SK-N-SH (cell line): ENCODE measurements around the gene RYR3. TPM values are rescaled to one million over a fixed set of nuclear protein-coding genes. Genes with fewer than 3 reads are reported as not detected.

Experiments used
- CTCF ChIA-PET: fragments of 300-600, 350-600 bp; formaldehyde crosslinking; extraction: SDS; loops from one replicate; lab custom pipeline; 2021; lab: Yijun Ruan, JAX
- POLR2A ChIA-PET: fragments of 350-600 bp; sonication (Branson Sonifier 250); formaldehyde crosslinking; extraction: SDS; loops from one replicate; lab custom pipeline; 2020; ENCODE audit warnings: antibody characterized with exemption, inconsistent platforms; lab: Yijun Ruan, JAX
- DNase-seq: peaks from one replicate; pipeline ENCODE4 v3.0.0; 2012
- H2AFZ ChIP-seq: fragments of 200-600 bp; sonication (generic); 2 replicates; pipeline ENCODE4 v1.8.1; 2016; ENCODE audit warnings: antibody characterized with exemption, mild to moderate bottlenecking, low read depth
- H3F3A ChIP-seq: fragments of 200-600 bp; sonication (generic); replicated peaks from 2 replicates; pipeline ENCODE3; 2016; ENCODE audit warnings: antibody characterized with exemption, mild to moderate bottlenecking; ENCODE audit not compliant: insufficient read depth
- H3K27ac ChIP-seq, 2 experiments: fragments of 200-500 bp in 1 of 2; fragments of 200-600 bp in 1 of 2; sonication (Bioruptor generic) in 1 of 2; sonication (generic), shearing (Covaris generic) in 1 of 2; 2 replicates each; pipeline versions ENCODE4 v1.5.1 to v1.6.1; 2014 to 2016; ENCODE audit warnings: low read depth in 2 of 2, inconsistent platforms in 1 of 2, low read length in 1 of 2, mild to moderate bottlenecking in 1 of 2, mixed read lengths in 1 of 2
- H3K27me3 ChIP-seq: fragments of 200-600 bp; sonication (generic), shearing (Covaris generic); 2 replicates; pipeline ENCODE4 v1.6.1; 2016; ENCODE audit warnings: mixed run types; ENCODE audit not compliant: insufficient read depth
- H3K36me3 ChIP-seq, 2 experiments: fragments of 200-500 bp in 1 of 2; fragments of 200-600 bp in 1 of 2; sonication (Bioruptor generic) in 1 of 2; sonication (generic) in 1 of 2; replicated peaks in 1 of 2; 2 replicates each; pipeline versions ENCODE3 to v1.5.1; 2014 to 2016; ENCODE audit warnings: low read length in 1 of 2, mild to moderate bottlenecking in 1 of 2; ENCODE audit not compliant: insufficient read depth in 2 of 2, control insufficient read depth in 1 of 2
- H3K4me1 ChIP-seq, 2 experiments: fragments of 200-500 bp in 1 of 2; fragments of 200-600 bp in 1 of 2; sonication (Bioruptor generic) in 1 of 2; sonication (generic), shearing (Covaris generic) in 1 of 2; 2 replicates each; pipeline versions ENCODE4 v1.5.1 to v1.6.1; 2014 to 2016; ENCODE audit warnings: low read depth in 1 of 2, low read length in 1 of 2, mixed run types in 1 of 2; ENCODE audit not compliant: insufficient read depth in 2 of 2, control insufficient read depth in 1 of 2
- H3K4me2 ChIP-seq: fragments of 200-600 bp; sonication (generic), shearing (Covaris generic); 2 replicates; pipeline ENCODE4 v1.6.1; 2017; ENCODE audit warnings: mixed run types
- H3K4me3 ChIP-seq, 2 experiments: fragments of 200-500 bp in 1 of 2; fragments of 200-600 bp in 1 of 2; sonication (Bioruptor generic) in 1 of 2; sonication (generic), shearing (Covaris generic) in 1 of 2; 2 replicates each; pipeline versions ENCODE4 v1.5.1 to v1.8.1; 2014 to 2016; ENCODE audit warnings: low read depth in 2 of 2, inconsistent platforms in 1 of 2, low read length in 1 of 2, mild to moderate bottlenecking in 1 of 2, mixed read lengths in 1 of 2, moderate library complexity in 1 of 2
- H3K79me2 ChIP-seq: fragments of 200-600 bp; sonication (generic); 2 replicates; pipeline ENCODE4 v1.8.1; 2017; ENCODE audit warnings: mild to moderate bottlenecking; ENCODE audit not compliant: insufficient read depth
- H3K9ac ChIP-seq: fragments of 200-600 bp; sonication (generic); 2 replicates; pipeline ENCODE4 v1.6.1; 2017; ENCODE audit warnings: mixed run types
- H3K9me2 ChIP-seq: fragments of 200-600 bp; sonication (generic); 2 replicates; pipeline ENCODE4 v1.6.1; 2017; ENCODE audit warnings: mixed run types
- H3K9me3 ChIP-seq: fragments of 200-600 bp; sonication (generic); 2 replicates; pipeline ENCODE4 v1.6.1; 2017; ENCODE audit warnings: mixed run types, mild to moderate bottlenecking, moderate library complexity
- H4K20me1 ChIP-seq: fragments of 200-600 bp; sonication (generic); 2 replicates; pipeline ENCODE4 v1.6.1; 2017; ENCODE audit warnings: mild to moderate bottlenecking, mixed run types; ENCODE audit not compliant: insufficient read depth
- CHD2 ChIP-seq: fragments of 150-350 bp; IDR thresholded peaks from 2 replicates; pipeline ENCODE4 v1.6.1; 2018; ENCODE audit warnings: low read length; ENCODE audit not compliant: partially characterized antibody
- ELF1 ChIP-seq: IDR thresholded peaks from 2 replicates; pipeline ENCODE4 v1.4.0; 2012
- EP300 ChIP-seq, 2 experiments: IDR thresholded peaks; 2 replicates each; pipeline versions ENCODE4 v1.4.0 to v1.6.1; 2012; ENCODE audit warnings: borderline replicate concordance in 1 of 2, low read depth in 1 of 2, low read length in 1 of 2
- EZH2phosphoT487 ChIP-seq: fragments of 200-600 bp; sonication (generic); IDR thresholded peaks from 2 replicates; pipeline ENCODE4 v1.6.1; 2017; ENCODE audit warnings: low read depth, mixed run types, mild to moderate bottlenecking, antibody characterized with exemption, moderate library complexity, borderline replicate concordance
- FOSL2 ChIP-seq: IDR thresholded peaks from 2 replicates; pipeline ENCODE4 v1.4.0; 2012; ENCODE audit warnings: low read depth, mild to moderate bottlenecking, moderate library complexity, borderline replicate concordance
- FOXJ3 ChIP-seq: sonication (generic); formaldehyde crosslinking; IDR thresholded peaks from 2 replicates; pipeline ENCODE4 v1.5.1; 2020; ENCODE audit warnings: mild to moderate bottlenecking, missing genetic modification reagents
- FOXM1 ChIP-seq: IDR thresholded peaks from 2 replicates; pipeline ENCODE4 v1.4.0; 2012; ENCODE audit warnings: low read depth, mild to moderate bottlenecking
- GABPA ChIP-seq: IDR thresholded peaks from 2 replicates; pipeline ENCODE4 v1.4.0; 2012; ENCODE audit warnings: low read depth, mild to moderate bottlenecking
- JUND ChIP-seq: IDR thresholded peaks from 2 replicates; pipeline ENCODE4 v1.4.0; 2012
- MAX ChIP-seq: IDR thresholded peaks from 2 replicates; pipeline ENCODE4 v1.4.0; 2012; ENCODE audit warnings: low read depth
- MEF2A ChIP-seq: IDR thresholded peaks from 2 replicates; pipeline ENCODE4 v1.4.0; 2012; ENCODE audit warnings: low read depth, borderline replicate concordance
- MXI1 ChIP-seq: IDR thresholded peaks from 2 replicates; pipeline ENCODE4 v1.6.1; 2012; ENCODE audit warnings: mild to moderate bottlenecking, low read depth, low read length, improper control_type of control experiment
- NFIC ChIP-seq: IDR thresholded peaks from 2 replicates; pipeline ENCODE4 v1.4.0; 2012; ENCODE audit warnings: borderline replicate concordance
- NRF1 ChIP-seq: IDR thresholded peaks from 2 replicates; pipeline ENCODE4 v1.6.1; 2012; ENCODE audit warnings: low read depth, mild to moderate bottlenecking, low read length
- RAD21 ChIP-seq: IDR thresholded peaks from 2 replicates; pipeline ENCODE4 v1.6.1; 2012; ENCODE audit warnings: mild to moderate bottlenecking, low read length
- RFX5 ChIP-seq: IDR thresholded peaks from 2 replicates; pipeline ENCODE4 v1.6.1; 2012; ENCODE audit warnings: mild to moderate bottlenecking, improper control_type of control experiment, low read length
- SMC3 ChIP-seq: IDR thresholded peaks from 2 replicates; pipeline ENCODE4 v1.6.1; 2012; ENCODE audit warnings: low read depth, low read length, improper control_type of control experiment
- TAF1 ChIP-seq: IDR thresholded peaks from 2 replicates; pipeline ENCODE4 v1.6.1; 2012; ENCODE audit warnings: low read depth, mild to moderate bottlenecking, low read length, moderate library complexity, borderline replicate concordance
- YY1 ChIP-seq: IDR thresholded peaks from 2 replicates; pipeline ENCODE4 v1.4.0; 2012; ENCODE audit warnings: low read depth, mild to moderate bottlenecking
- WGBS: methylation state at CpG from one replicate; pipeline ENCODE4 v1.1.6; 2017; ENCODE audit warnings: low lambda C conversion rate; 5-methylcytosine and 5-hydroxymethylcytosine counted together
- polyA plus RNA-seq, 3 experiments: library from polyadenylated mRNA; depleted of rRNA; stranded (reverse); fragments of >200 nt; gene quantifications; 2 replicates each; pipeline ENCODE4 v1.2.3, GENCODE V29; 2012
- TF ChIP-seq, protein P1 (sequence below): IDR thresholded peaks from 2 replicates; pipeline ENCODE4 v1.4.0; 2012; ENCODE audit warnings: low read depth, borderline replicate concordance
- TF ChIP-seq, protein P2 (sequence below): fragments of 150-350 bp; IDR thresholded peaks from 2 replicates; pipeline ENCODE4 v1.6.1; 2017; ENCODE audit warnings: antibody characterized with exemption, low read length, low read depth, borderline replicate concordance
- TF ChIP-seq, protein P3 (sequence below): fragments of 200-600 bp; sonication (generic); IDR thresholded peaks from 2 replicates; pipeline ENCODE4 v1.6.1; 2017; ENCODE audit warnings: antibody characterized with exemption, mild to moderate bottlenecking, moderate library complexity

RYR3 gene
- polyA plus RNA-seq, 1 of the 3 experiments (the other 2 are of a cell fraction), result 0.02 TPM

DNA sequence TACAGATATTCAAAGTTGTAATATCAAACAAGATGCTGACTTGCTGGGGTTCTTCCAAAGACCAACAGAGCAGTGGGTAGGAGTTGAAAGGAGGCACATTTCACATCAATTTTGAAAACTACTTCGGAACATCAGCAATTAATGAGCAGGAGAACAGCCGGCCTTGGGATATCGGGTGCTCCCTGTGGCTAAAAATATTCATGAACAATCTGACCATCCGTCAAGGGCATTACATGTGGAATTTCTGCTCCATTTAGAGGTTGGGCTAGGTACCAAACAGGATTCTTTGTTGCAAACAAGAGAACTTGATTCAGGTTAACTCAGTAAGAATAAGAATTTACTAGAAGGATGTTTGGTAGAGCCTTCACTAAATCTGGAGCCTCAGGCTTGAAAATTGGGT lies 223.9 kb downstream of the RYR3 start:
- Histone ChIP-seq H3K36me3 (no peaks in the 10 kb centered on the region), H3K79me2 (no peaks in the 10 kb centered on the region), H3K27ac (no peak overlapping the region), H2AFZ (no peak overlapping the region), H3K4me3 (no peak overlapping the region), H3K9me2 (no peaks in the 10 kb centered on the region), H3K9ac (no peak overlapping the region), H3K4me1 (no peaks in the 10 kb centered on the region), H4K20me1 (no peaks in the 10 kb centered on the region), H3K27me3 (no peaks in the 10 kb centered on the region; the same call in 1 of the 2 replicates), H3K4me2 (no peak overlapping the region), H3K9me3 (no peaks in the 10 kb centered on the region), H3F3A (no peaks in the 10 kb centered on the region)
- 57% methylated on average over 4 of the region's 4 CpGs for WGBS
- no peak for TF ChIP-seq MAX
- TF ChIP-seq, protein P1, sequence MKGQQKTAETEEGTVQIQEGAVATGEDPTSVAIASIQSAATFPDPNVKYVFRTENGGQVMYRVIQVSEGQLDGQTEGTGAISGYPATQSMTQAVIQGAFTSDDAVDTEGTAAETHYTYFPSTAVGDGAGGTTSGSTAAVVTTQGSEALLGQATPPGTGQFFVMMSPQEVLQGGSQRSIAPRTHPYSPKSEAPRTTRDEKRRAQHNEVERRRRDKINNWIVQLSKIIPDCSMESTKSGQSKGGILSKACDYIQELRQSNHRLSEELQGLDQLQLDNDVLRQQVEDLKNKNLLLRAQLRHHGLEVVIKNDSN, result no peak
- no peak for TF ChIP-seq ELF1
- TF ChIP-seq EP300 (IDR thresholded peaks at IDR 0.05; ENCODE audit: borderline replicate concordance in 1 of 2, low read depth in 1 of 2, low read length in 1 of 2), result no peak
- TF ChIP-seq, protein P2, sequence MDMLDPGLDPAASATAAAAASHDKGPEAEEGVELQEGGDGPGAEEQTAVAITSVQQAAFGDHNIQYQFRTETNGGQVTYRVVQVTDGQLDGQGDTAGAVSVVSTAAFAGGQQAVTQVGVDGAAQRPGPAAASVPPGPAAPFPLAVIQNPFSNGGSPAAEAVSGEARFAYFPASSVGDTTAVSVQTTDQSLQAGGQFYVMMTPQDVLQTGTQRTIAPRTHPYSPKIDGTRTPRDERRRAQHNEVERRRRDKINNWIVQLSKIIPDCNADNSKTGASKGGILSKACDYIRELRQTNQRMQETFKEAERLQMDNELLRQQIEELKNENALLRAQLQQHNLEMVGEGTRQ, result no peak
- TF ChIP-seq MEF2A, result no peak
- TF ChIP-seq RFX5, result no peak
- no peak for TF ChIP-seq CHD2
- no peak for TF ChIP-seq NFIC
- CTCF ChIA-PET, result no interaction called here
- DNase-seq, result no peak
- POLR2A ChIA-PET, result no interaction called here

DNA sequence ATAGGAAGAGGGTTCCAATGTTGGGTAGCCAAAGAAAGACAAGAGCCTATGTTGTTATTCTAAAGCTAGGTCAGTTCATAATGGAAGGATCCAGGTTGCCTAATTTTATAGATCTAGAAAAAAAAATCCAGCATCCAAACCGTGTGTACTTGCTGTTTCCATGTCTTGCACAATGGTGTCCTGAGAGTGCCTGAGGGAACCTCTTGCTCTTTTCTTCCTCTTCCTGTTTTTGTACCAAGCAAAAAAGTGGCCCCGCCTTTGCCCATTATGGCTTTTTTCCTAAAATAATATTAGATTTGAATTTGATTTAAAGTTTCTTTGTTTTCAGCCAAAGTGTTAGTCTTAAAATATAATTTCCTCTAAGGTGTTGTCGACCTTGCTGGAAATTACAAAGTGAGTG lies 224.4 kb downstream of the RYR3 start:
- 28% methylated on average over 3 of the region's 3 CpGs for WGBS
- Histone ChIP-seq H3F3A (no peaks in the 10 kb centered on the region), H3K9ac (no peak overlapping the region), H4K20me1 (no peaks in the 10 kb centered on the region), H3K4me3 (no peak overlapping the region), H3K9me2 (no peaks in the 10 kb centered on the region), H3K4me1 (no peaks in the 10 kb centered on the region), H3K79me2 (no peaks in the 10 kb centered on the region), H2AFZ (no peak overlapping the region), H3K36me3 (no peaks in the 10 kb centered on the region), H3K9me3 (no peaks in the 10 kb centered on the region), H3K27ac (no peak overlapping the region), H3K27me3 (no peaks in the 10 kb centered on the region; the same call in 1 of the 2 replicates), H3K4me2 (no peak overlapping the region)
- ChIA-PET POLR2A (no interaction called here), CTCF (no interaction called here)
- DNase-seq, result no peak
- TF ChIP-seq FOXJ3 (CRISPR knock-in tag) (no peak), MEF2A (no peak), CHD2 (no peak), GABPA (no peak), RAD21 (no peak), TAF1 (no peak), FOSL2 (no peak), EZH2phosphoT487 (no peak), MXI1 (no peak), RFX5 (no peak), FOXM1 (no peak), NRF1 (no peak), SMC3 (no peak), EP300 (IDR thresholded peaks at IDR 0.05; ENCODE audit: borderline replicate concordance in 1 of 2, low read depth in 1 of 2, low read length in 1 of 2) (no peak), JUND (no peak), YY1 (no peak)
- TF ChIP-seq, protein P3, sequence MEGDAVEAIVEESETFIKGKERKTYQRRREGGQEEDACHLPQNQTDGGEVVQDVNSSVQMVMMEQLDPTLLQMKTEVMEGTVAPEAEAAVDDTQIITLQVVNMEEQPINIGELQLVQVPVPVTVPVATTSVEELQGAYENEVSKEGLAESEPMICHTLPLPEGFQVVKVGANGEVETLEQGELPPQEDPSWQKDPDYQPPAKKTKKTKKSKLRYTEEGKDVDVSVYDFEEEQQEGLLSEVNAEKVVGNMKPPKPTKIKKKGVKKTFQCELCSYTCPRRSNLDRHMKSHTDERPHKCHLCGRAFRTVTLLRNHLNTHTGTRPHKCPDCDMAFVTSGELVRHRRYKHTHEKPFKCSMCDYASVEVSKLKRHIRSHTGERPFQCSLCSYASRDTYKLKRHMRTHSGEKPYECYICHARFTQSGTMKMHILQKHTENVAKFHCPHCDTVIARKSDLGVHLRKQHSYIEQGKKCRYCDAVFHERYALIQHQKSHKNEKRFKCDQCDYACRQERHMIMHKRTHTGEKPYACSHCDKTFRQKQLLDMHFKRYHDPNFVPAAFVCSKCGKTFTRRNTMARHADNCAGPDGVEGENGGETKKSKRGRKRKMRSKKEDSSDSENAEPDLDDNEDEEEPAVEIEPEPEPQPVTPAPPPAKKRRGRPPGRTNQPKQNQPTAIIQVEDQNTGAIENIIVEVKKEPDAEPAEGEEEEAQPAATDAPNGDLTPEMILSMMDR, result no peak
